Measurements from ENCODE around the gene EIF1B. TPM values are rescaled to one million over a fixed set of nuclear protein-coding genes. Genes with fewer than 3 reads are reported as not detected.
A peak's percentile ranks its signal among the peaks of the same experiment; 100 is the strongest.

EIF1B gene
- total RNA-seq, 6 donors from 2014 or later, result 26.2 to 49.1 (median 38.8) TPM

DNA sequence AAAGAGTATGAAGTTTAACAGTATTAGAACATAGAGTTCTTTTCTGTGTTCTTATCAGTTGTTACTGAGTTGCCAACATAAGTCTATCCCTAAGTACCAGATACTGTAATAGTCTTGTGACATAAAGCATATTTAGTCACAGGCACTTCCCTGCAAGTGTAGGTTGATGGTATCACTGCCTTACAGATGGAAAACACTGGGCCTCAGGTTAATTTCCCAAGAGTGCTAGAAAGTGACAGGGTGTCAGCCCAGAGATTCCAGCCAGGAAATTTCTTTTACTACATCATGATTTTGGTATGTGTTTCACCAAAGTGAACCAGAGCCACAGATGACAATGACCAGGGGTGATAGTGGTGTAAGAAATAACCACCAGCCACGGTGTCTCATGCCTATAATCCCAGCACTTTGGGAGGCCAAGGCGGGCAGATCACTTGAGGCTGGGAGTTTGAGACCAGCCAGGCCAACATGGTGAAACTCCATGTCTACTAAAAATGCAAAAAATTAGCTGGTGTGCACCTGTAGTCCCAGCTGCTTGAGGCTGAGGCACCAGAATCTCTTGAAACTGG is 3.2 kb downstream of the EIF1B start:
- WGBS, 2 donors, result 87 to 88% methylated on average over 2 of the region's 2 CpGs
- Histone ChIP-seq H3K27me3 (no peaks in the 10 kb centered on the region), H3K4me3 (no peak overlapping the region), H3K4me1 (peaks cover 22 to 45% (median 38%) of the 10 kb centered on the region in 4 donors), H3K36me3 (peaks cover 18 to 54% (median 19%) of the 10 kb centered on the region in 4 donors), H3K27ac (peak overlapping the region in 1 of 4 donors; percentile 24), H3K9me3 (no peaks in the 10 kb centered on the region)
- DNase-seq (no peak), ATAC-seq (ENCODE audit: low FRiP score in 2 of 2) (no peak)
- peak in 1 of 2 donors; percentile 34 for TF ChIP-seq POLR2AphosphoS5 (IDR thresholded peaks at IDR 0.05)
- TF ChIP-seq EP300 (IDR thresholded peaks at IDR 0.05), result no peak
- TF ChIP-seq, protein P1, sequence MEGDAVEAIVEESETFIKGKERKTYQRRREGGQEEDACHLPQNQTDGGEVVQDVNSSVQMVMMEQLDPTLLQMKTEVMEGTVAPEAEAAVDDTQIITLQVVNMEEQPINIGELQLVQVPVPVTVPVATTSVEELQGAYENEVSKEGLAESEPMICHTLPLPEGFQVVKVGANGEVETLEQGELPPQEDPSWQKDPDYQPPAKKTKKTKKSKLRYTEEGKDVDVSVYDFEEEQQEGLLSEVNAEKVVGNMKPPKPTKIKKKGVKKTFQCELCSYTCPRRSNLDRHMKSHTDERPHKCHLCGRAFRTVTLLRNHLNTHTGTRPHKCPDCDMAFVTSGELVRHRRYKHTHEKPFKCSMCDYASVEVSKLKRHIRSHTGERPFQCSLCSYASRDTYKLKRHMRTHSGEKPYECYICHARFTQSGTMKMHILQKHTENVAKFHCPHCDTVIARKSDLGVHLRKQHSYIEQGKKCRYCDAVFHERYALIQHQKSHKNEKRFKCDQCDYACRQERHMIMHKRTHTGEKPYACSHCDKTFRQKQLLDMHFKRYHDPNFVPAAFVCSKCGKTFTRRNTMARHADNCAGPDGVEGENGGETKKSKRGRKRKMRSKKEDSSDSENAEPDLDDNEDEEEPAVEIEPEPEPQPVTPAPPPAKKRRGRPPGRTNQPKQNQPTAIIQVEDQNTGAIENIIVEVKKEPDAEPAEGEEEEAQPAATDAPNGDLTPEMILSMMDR (IDR thresholded peaks at IDR 0.05), result no peak
- TF ChIP-seq POLR2A (IDR thresholded peaks at IDR 0.05), result no peak

DNA sequence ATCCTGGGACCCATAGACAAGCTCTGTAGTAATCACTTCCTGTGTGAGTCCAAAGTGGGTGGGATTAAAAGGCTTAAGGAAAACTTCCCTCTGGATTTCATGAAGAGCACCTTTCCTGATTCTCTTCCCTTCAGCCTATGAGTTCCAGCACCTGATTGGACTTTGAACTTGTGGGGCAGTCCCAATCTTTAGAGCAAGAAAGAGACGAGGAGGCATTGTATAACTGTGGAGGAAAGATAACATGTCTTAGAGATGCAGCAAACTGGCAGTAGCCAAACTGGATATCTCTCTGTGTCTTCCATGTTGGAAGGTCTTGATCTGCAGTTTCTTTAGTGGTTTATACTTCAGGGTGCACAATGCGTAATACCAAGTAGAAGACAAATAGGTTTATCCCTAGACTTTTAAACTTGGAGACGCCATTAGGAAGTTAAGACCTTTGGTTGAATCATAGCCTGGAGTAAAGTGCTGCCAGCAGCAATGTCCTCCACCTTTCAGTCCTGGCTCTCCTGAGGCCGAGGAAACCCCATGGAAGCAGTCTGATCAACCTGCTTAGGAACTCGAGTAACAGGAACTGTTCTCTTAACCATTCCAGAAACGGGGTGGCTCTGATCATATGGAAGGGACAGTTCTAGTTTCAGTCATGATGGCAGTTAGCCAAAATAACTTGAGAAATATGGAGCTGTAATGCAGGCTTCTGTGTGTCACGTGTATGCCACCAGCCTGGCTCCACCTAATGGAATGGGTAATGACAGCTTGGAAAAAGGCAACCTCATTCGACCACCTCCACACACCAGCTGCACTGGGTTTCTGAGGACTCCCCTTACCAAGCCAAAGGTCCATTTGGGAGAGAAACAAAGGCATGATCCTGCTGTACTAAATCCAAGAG is 4.7 kb downstream of the EIF1B start:
- peak in 1 of 2 donors; percentile 9 for ATAC-seq (ENCODE audit: low FRiP score in 2 of 2)
- peak in 1 of 2 donors; percentile 34 for DNase-seq
- no peaks in the 10 kb centered on the region for H3K27me3 ChIP-seq
- H3K4me1 ChIP-seq, result peaks cover 22 to 36% (median 32%) of the 10 kb centered on the region in 4 donors
- 59 to 61% methylated on average over 8 of the region's 8 CpGs for WGBS, 2 donors
- H3K27ac ChIP-seq, result peak overlapping the region in 3 of 4 donors; percentile 6 to 58 (median 15)
- H3K36me3 ChIP-seq, result peaks cover 18 to 54% (median 19%) of the 10 kb centered on the region in 4 donors
- TF ChIP-seq EP300 (IDR thresholded peaks at IDR 0.05) (no peak), POLR2AphosphoS5 (IDR thresholded peaks at IDR 0.05) (peak in 1 of 2 donors; percentile 20)
- H3K9me3 ChIP-seq, result no peaks in the 10 kb centered on the region
- no peak overlapping the region for H3K4me3 ChIP-seq

DNA sequence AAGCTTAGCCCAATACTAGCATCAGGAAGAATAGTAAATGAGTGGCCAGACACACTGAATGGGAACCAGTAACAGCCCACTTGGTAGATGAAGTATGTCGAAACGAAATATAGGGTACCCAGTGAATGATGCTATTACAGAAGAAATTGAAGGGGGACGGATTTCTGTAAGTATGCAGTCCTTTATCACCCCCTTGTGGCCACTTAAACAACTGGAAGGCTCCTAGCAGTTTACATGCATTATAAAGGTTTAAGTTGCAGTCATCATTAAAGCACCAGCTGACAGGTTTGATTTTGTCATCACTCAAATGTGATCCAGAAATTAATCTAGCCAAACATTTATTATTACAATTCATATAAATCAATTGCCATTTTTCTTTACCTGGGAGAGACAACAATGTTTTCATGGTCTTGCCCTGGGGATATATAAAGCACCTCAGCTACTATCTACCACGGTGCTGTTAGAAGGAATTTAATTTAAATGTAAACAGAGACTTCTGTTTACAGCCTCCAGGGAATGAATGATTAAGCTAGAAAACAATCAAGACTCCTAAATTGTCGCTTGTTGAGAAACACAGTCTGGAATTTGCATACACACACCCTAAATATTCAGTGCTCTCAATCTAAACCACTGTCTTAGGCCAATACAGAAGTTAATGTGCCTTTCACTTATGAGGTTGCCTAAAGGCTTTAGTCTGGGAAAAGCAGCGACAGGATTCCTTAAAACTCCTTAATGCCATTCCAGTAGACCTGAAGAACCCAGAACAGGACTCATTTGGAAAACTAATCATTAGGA is 7.8 kb downstream of the EIF1B start:
- Histone ChIP-seq H3K36me3 (peaks cover 9 to 39% (median 10%) of the 10 kb centered on the region in 4 donors), H3K4me3 (no peak overlapping the region), H3K27ac (no peak overlapping the region), H3K9me3 (no peaks in the 10 kb centered on the region), H3K4me1 (peaks cover 6 to 18% (median 16%) of the 10 kb centered on the region in 4 donors), H3K27me3 (no peaks in the 10 kb centered on the region)
- 22 to 27% methylated on average over 6 of the region's 6 CpGs for WGBS, 2 donors
- DNase-seq (peak in 1 of 2 donors; percentile 26), ATAC-seq (ENCODE audit: low FRiP score in 2 of 2) (peak in 1 of 2 donors; percentile 84)
- no peak for TF ChIP-seq POLR2AphosphoS5 (IDR thresholded peaks at IDR 0.05)
- TF ChIP-seq, protein P1 (IDR thresholded peaks at IDR 0.05), result peak; percentile 66 to 83 (median 80)
- TF ChIP-seq POLR2A (IDR thresholded peaks at IDR 0.05), result no peak

DNA sequence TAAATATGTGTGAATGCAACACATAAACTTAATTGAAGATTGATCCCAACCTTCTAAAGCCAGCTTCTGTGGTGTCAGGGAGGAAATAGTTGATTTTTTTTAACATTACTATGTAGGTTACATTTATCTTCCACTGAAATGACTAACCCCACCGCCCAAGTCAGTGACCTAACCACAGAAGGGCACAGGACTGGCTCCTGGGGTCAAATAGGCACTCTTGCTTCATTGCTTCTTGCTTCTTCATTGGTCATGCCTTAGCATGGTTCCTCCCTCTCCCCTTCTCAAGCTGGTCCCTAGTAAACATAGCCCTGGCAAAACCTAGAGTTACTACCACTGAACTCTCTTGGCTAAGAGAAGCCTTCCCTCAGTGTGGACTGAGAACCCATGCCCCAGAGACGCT is 12.3 kb downstream of the EIF1B start:
- Histone ChIP-seq H3K4me3 (no peak overlapping the region), H3K36me3 (no peaks in the 10 kb centered on the region), H3K27ac (no peak overlapping the region), H3K9me3 (no peaks in the 10 kb centered on the region), H3K4me1 (no peaks in the 10 kb centered on the region), H3K27me3 (no peaks in the 10 kb centered on the region)
- ATAC-seq (ENCODE audit: low FRiP score in 2 of 2) (no peak), DNase-seq (no peak)
- 82 to 86% methylated on average over 2 of the region's 2 CpGs for WGBS, 2 donors
- TF ChIP-seq POLR2A (IDR thresholded peaks at IDR 0.05) (no peak), POLR2AphosphoS5 (IDR thresholded peaks at IDR 0.05) (no peak), EP300 (IDR thresholded peaks at IDR 0.05) (no peak)
- TF ChIP-seq, protein P1 (IDR thresholded peaks at IDR 0.05), result no peak

DNA sequence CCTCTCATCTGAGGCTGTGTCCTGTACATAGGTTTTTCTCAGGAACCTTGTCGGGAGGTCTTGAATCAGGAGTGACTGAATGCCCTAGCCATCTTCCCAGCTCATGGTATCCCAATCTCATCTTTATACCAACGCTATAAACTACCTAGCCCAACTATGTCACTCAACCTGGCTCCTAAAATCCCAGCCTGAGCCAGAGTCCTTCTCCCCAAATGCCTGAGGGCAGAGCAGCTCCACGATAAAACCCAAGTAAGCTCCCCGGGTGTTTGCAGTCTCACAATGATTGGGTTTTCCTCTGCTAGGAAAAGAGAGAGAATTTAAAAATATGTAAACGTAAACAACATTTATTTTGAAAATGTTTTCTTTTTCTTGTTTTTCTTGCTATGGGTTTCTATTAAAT is 14.4 kb downstream of the EIF1B start:
- TF ChIP-seq EP300 (IDR thresholded peaks at IDR 0.05) (no peak), POLR2A (IDR thresholded peaks at IDR 0.05) (no peak), POLR2AphosphoS5 (IDR thresholded peaks at IDR 0.05) (no peak)
- TF ChIP-seq, protein P1 (IDR thresholded peaks at IDR 0.05), result no peak
- ATAC-seq (ENCODE audit: low FRiP score in 2 of 2) (no peak), DNase-seq (no peak)
- Histone ChIP-seq H3K4me1 (no peaks in the 10 kb centered on the region), H3K36me3 (no peaks in the 10 kb centered on the region), H3K4me3 (no peak overlapping the region), H3K27me3 (no peaks in the 10 kb centered on the region), H3K27ac (no peak overlapping the region), H3K9me3 (no peaks in the 10 kb centered on the region)
- WGBS, 2 donors, result 87 to 89% methylated on average over 5 of the region's 5 CpGs

All from upper lobe of left lung (tissue), 6 donors.